Hepatocyte (in vitro differentiated cells): ENCODE results near the gene PLEKHA7. TPM values are rescaled to one million over a fixed set of nuclear protein-coding genes. Genes with fewer than 3 reads are reported as not detected.

Experiments used
- DNase-seq: peaks from one replicate; pipeline ENCODE4 v3.0.0-alpha.2; 2016; ENCODE audit warnings: low spot score
- H2AFZ ChIP-seq: fragments of 200-600 bp; sonication (generic); 2 replicates; pipeline ENCODE4 v1.6.0; 2016; ENCODE audit warnings: antibody characterized with exemption, mild to moderate bottlenecking
- H3K27ac ChIP-seq: fragments of 200-600 bp; sonication (generic); 2 replicates; pipeline ENCODE4 v1.5.1; 2016; ENCODE audit warnings: mild to moderate bottlenecking
- H3K27me3 ChIP-seq: fragments of 200-600 bp; sonication (generic); 2 replicates; pipeline ENCODE4 v1.6.1; 2016
- H3K36me3 ChIP-seq: fragments of 200-600 bp; sonication (generic); replicated peaks from 2 replicates; pipeline ENCODE4 v1.5.1; 2016; ENCODE audit warnings: low read depth; ENCODE audit not compliant: insufficient read depth
- H3K4me1 ChIP-seq: fragments of 200-600 bp; sonication (generic); 2 replicates; pipeline ENCODE4 v1.5.1; 2016; ENCODE audit warnings: mild to moderate bottlenecking, moderate library complexity; ENCODE audit not compliant: insufficient read depth
- H3K4me2 ChIP-seq: fragments of 200-600 bp; sonication (generic); 2 replicates; pipeline ENCODE4 v1.6.0; 2016
- H3K4me3 ChIP-seq: fragments of 200-600 bp; sonication (generic); 2 replicates; pipeline ENCODE4 v1.5.1; 2016; ENCODE audit warnings: mild to moderate bottlenecking
- H3K79me2 ChIP-seq: fragments of 200-600 bp; sonication (generic); 2 replicates; pipeline ENCODE4 v1.6.0; 2017; ENCODE audit warnings: mild to moderate bottlenecking
- H3K9me2 ChIP-seq: fragments of 200-600 bp; sonication (generic); replicated peaks from 2 replicates; pipeline ENCODE4 v1.6.0; 2017; ENCODE audit warnings: mild to moderate bottlenecking; ENCODE audit not compliant: insufficient read depth
- H3K9me3 ChIP-seq: fragments of 200-600 bp; sonication (generic); 2 replicates; pipeline ENCODE4 v1.5.1; 2016; ENCODE audit warnings: low read depth, mild to moderate bottlenecking
- H4K20me1 ChIP-seq: fragments of 200-600 bp; sonication (generic); 2 replicates; pipeline ENCODE4 v1.6.0; 2016; ENCODE audit warnings: mild to moderate bottlenecking; ENCODE audit not compliant: insufficient read depth, poor library complexity, severe bottlenecking
- CTCF ChIP-seq: fragments of 200-600 bp; sonication (generic); IDR thresholded peaks from 2 replicates; pipeline ENCODE4 v1.5.1; 2016; ENCODE audit warnings: antibody characterized with exemption, mild to moderate bottlenecking; ENCODE audit not compliant: poor library complexity
- EZH2 ChIP-seq: fragments of 200-600 bp; sonication (generic); IDR thresholded peaks from 2 replicates; pipeline ENCODE4 v1.6.1; 2016; ENCODE audit warnings: antibody characterized with exemption, mild to moderate bottlenecking, borderline replicate concordance
- EZH2phosphoT487 ChIP-seq: fragments of 200-600 bp; sonication (generic); IDR thresholded peaks from one replicate; pipeline ENCODE4 v1.6.1; 2018; ENCODE audit warnings: antibody characterized with exemption, mild to moderate bottlenecking, low read depth, moderate library complexity; ENCODE audit not compliant: unreplicated experiment, severe bottlenecking
- whole genome bisulfite sequencing: methylation state at CpG from one replicate; pipeline ENCODE4 v1.1.6; 2016; ENCODE audit warnings: low lambda C conversion rate; ENCODE audit errors: missing lambda C conversion rate; 5-methylcytosine and 5-hydroxymethylcytosine counted together
- polyA plus RNA-seq: library from polyadenylated mRNA; unstranded; fragments of >200 nt; fragmentation: Nextera tagmentation; extraction: Ambion mirVana; gene quantifications from 2 replicates; pipeline ENCODE4 v1.2.1, GENCODE V29; 2016
- total RNA-seq: library from RNA; depleted of rRNA; stranded (reverse); fragments of >200 nt; gene quantifications from 2 replicates; pipeline ENCODE4 v1.2.3, GENCODE V29; 2014

Gene PLEKHA7
- total and polyA plus RNA-seq, 2 experiments from 2014 or later: 16.7 to 35.6 TPM

- H2AFZ ChIP-seq: no peak overlapping the region
- H3K27ac ChIP-seq: no peak overlapping the region
- TF ChIP-seq EZH2phosphoT487: no peak
- TF ChIP-seq CTCF: no peak
- no peak for TF ChIP-seq EZH2
Observed at GRCh38 chr11:16764888-16765287, 249.3 kb downstream of the PLEKHA7 start.

DNA sequence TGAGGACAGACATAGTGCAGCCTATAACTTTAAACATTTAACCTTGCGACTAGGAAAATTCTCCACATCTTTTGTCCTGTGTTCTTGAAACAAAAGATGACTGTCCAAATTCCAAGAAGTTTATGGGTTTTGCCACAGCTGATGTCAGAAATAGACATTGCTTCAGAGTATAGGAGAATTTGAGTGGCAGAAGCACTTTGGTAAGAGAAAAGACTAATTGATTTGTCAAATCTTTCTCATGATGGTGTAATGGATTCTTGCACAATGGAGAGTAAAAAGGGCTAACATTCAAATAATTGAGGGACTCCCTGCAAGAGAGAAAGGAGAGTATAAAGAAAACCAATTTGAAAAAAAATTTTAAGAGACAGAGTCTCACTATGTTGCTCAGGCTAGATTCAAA is 250.5 kb downstream of the PLEKHA7 start:
- H3K4me1 ChIP-seq: no peaks in the 10 kb centered on the region
- no peaks in the 10 kb centered on the region for H3K9me2 ChIP-seq
- no peak for DNase-seq
- H4K20me1 ChIP-seq: no peaks in the 10 kb centered on the region
- no peak overlapping the region for H3K4me2 ChIP-seq
- no peak overlapping the region for H3K4me3 ChIP-seq
- no peak overlapping the region for H2AFZ ChIP-seq
- no peaks in the 10 kb centered on the region for H3K27me3 ChIP-seq
- H3K27ac ChIP-seq: no peak overlapping the region
- no peak for TF ChIP-seq CTCF
- no peak for TF ChIP-seq EZH2phosphoT487
- no peak for TF ChIP-seq EZH2
- 97% methylated on average over 1 of the region's 1 CpG for WGBS
- no peaks in the 10 kb centered on the region for H3K9me3 ChIP-seq
- no peaks in the 10 kb centered on the region for H3K36me3 ChIP-seq
- no peaks in the 10 kb centered on the region for H3K79me2 ChIP-seq

More at GRCh38 chr11:16764888-16765287, 249.3 kb downstream of the PLEKHA7 start:
- Histone ChIP-seq H3K9me2 (no peaks in the 10 kb centered on the region), H3K79me2 (no peaks in the 10 kb centered on the region), H3K36me3 (no peaks in the 10 kb centered on the region), H3K4me2 (no peak overlapping the region), H4K20me1 (no peaks in the 10 kb centered on the region), H3K4me3 (no peak overlapping the region), H3K4me1 (no peaks in the 10 kb centered on the region), H3K27me3 (no peaks in the 10 kb centered on the region), H3K9me3 (no peaks in the 10 kb centered on the region)
- 96% methylated on average over 8 of the region's 8 CpGs for whole genome bisulfite sequencing
- no peak for DNase-seq

- Histone ChIP-seq H3K9me2 (no peaks in the 10 kb centered on the region), H3K36me3 (no peaks in the 10 kb centered on the region), H3K4me1 (no peaks in the 10 kb centered on the region), H4K20me1 (no peaks in the 10 kb centered on the region), H3K4me2 (no peak overlapping the region), H3K9me3 (no peaks in the 10 kb centered on the region), H3K27me3 (no peaks in the 10 kb centered on the region), H2AFZ (no peak overlapping the region), H3K79me2 (no peaks in the 10 kb centered on the region), H3K27ac (no peak overlapping the region), H3K4me3 (no peak overlapping the region)
- WGBS: 88% methylated on average over 8 of the region's 8 CpGs
- TF ChIP-seq CTCF: no peak
- no peak for TF ChIP-seq EZH2phosphoT487
- no peak for DNase-seq
Observed at GRCh38 chr11:16759857-16760508, 254.2 kb downstream of the PLEKHA7 start.
